Motor neuron (in vitro differentiated cells): ENCODE data around the gene NUDT14. TPM values are rescaled to one million over a fixed set of nuclear protein-coding genes. Genes with fewer than 3 reads are reported as not detected.

ENCODE experiments used
- ATAC-seq, 8 experiments: fragments of 200-7000 bp; cut with Tn5 transposase; replicated peaks in 6 of 8; 2 replicates each; pipeline ENCODE4 v1.8.0; 2021; ENCODE audit warnings: mild to moderate bottlenecking in 8 of 8, moderate library complexity in 8 of 8
- H3K27ac ChIP-seq, 2 donors: fragments of 250-450 bp; sonication (Bioruptor Pico); 2 replicates each; pipeline ENCODE4 v1.9.0; 2021; ENCODE audit warnings: antibody characterized with exemption in 2 of 2, mild to moderate bottlenecking in 2 of 2, moderate library complexity in 1 of 2
- H3K4me1 ChIP-seq, 2 donors: fragments of 250-450 bp; sonication (Bioruptor Pico); replicated peaks in 1 of 2; 2 replicates each; pipeline ENCODE4 v1.6.1; 2021; ENCODE audit warnings: antibody characterized with exemption in 2 of 2, mild to moderate bottlenecking in 2 of 2, moderate library complexity in 1 of 2
- H3K4me3 ChIP-seq, 5 donors: fragments of 250-450 bp; sonication (Bioruptor Pico); 2 replicates each; pipeline ENCODE4 v1.9.0; 2021; ENCODE audit warnings: antibody characterized with exemption in 5 of 5, mild to moderate bottlenecking in 5 of 5, moderate library complexity in 4 of 5
- WGBS, 10 experiments: fragments of 450-650 bp; shearing (Covaris generic); methylation state at CpG; one replicate each; pipeline ENCODE4 v1.0.0; 2022; 5-methylcytosine and 5-hydroxymethylcytosine counted together
- in situ Hi-C, 9 experiments: fragments of 400-800 bp; cut with MboI; loops; one replicate each; pipeline ENCODE4 v1.15.0; 2021; ENCODE audit warnings: low sequenced_read_pairs in 9 of 9, low pct_unique_long_range_greater_than_20kb in 2 of 9; ENCODE audit not compliant: unreplicated experiment in 9 of 9
- total RNA-seq, 8 experiments: library from RNA; unstranded; fragments of 300-600 nt; gene quantifications; 2 replicates each; pipeline versions ENCODE4 v1.2.3 to v1.2.4, GENCODE V29; 2022

The NUDT14 gene
- total RNA-seq: 10 to 100 TPM; 11.0 to 26.1 (median 20.8) TPM

- H3K27ac ChIP-seq: peak within 1 kb of the TSS in 1 of 2 donors; percentile 18
- peaks cover 9 to 27% of the 10 kb centered on the region in 2 donors for H3K4me1 ChIP-seq
- in situ Hi-C loops: loop anchor here in 1 of 9 experiments (25.0 kb wide), 1 partner anchor 94 kb away; no protein-coding TSS in a partner anchor
- 0% methylated on average over 1 of the region's 106 CpGs; no CpG with 5 or more reads in 8 of the 10 experiments for WGBS, 10 experiments
- ATAC-seq: peak; percentile 79 to 89 (median 84)
- H3K4me3 ChIP-seq: peak within 1 kb of the TSS; percentile 48 to 97 (median 88)
Measured at GRCh38 chr14:105180592-105181548, at the start of gene NUDT14. NUDT14 (minus strand) TSS chr14:105181312; CDS start chr14:105181209, 103 bp downstream.

GRCh38 chr14:105229099-105229655 lies 48.1 kb upstream of the NUDT14 start:
- in situ Hi-C loops: no loop called here
- no peak overlapping the region for H3K4me3 ChIP-seq
- WGBS, 10 experiments: 87 to 100% (median 100%) methylated on average over 1 to 5 of the region's 18 CpGs; no CpG with 5 or more reads in 3 of the 10 experiments
- H3K4me1 ChIP-seq: no peaks in the 10 kb centered on the region
- no peak for ATAC-seq
- no peak overlapping the region for H3K27ac ChIP-seq

- Histone ChIP-seq H3K4me1 (no peaks in the 10 kb centered on the region), H3K4me3 (no peak overlapping the region), H3K27ac (no peak overlapping the region)
- in situ Hi-C loops: no loop called here
- 67 to 100% (median 95%) methylated on average over 2 to 5 of the region's 17 CpGs; no CpG with 5 or more reads in 4 of the 10 experiments for WGBS, 10 experiments
- ATAC-seq: no peak
Measured at GRCh38 chr14:105228562-105228961, 47.5 kb upstream of the NUDT14 start.

GRCh38 chr14:105227346-105227745 lies 46.2 kb upstream of the NUDT14 start:
- ATAC-seq: no peak
- no peaks in the 10 kb centered on the region for H3K4me1 ChIP-seq
- no peak overlapping the region for H3K4me3 ChIP-seq
- 97 to 100% (median 97%) methylated on average over 2 to 11 of the region's 14 CpGs; no CpG with 5 or more reads in 5 of the 10 experiments for WGBS, 10 experiments
- no peak overlapping the region for H3K27ac ChIP-seq
- in situ Hi-C loops: no loop called here

- no peak for ATAC-seq
- WGBS, 10 experiments: 80 to 100% (median 97%) methylated on average over 1 to 6 of the region's 10 CpGs; no CpG with 5 or more reads in 6 of the 10 experiments
- Histone ChIP-seq H3K4me1 (no peaks in the 10 kb centered on the region), H3K4me3 (no peak overlapping the region), H3K27ac (no peak overlapping the region)
- in situ Hi-C loops: no loop called here
Measured at GRCh38 chr14:105226198-105226597, 45.1 kb upstream of the NUDT14 start.

- in situ Hi-C loops: loop anchor here in 1 of 9 experiments (25.0 kb wide), 1 partner anchor 137 kb away; no protein-coding TSS in a partner anchor
- Histone ChIP-seq H3K4me3 (no peak overlapping the region), H3K4me1 (no peaks in the 10 kb centered on the region), H3K27ac (no peak overlapping the region)
- 40 to 100% (median 93%) methylated on average over 1 to 9 of the region's 11 CpGs; no CpG with 5 or more reads in 2 of the 10 experiments for WGBS, 10 experiments
- no peak for ATAC-seq
Measured at GRCh38 chr14:105224845-105225570, 43.9 kb upstream of the NUDT14 start.

GRCh38 chr14:105223770-105224544 lies 42.8 kb upstream of the NUDT14 start:
- ATAC-seq: peak in 2 of 8 experiments; percentile 55 to 76
- in situ Hi-C loops: loop anchor here in 1 of 9 experiments (25.0 kb wide), 1 partner anchor 138 kb away; no protein-coding TSS in a partner anchor
- H3K4me3 ChIP-seq: no peak overlapping the region
- WGBS, 10 experiments: 81 to 100% (median 95%) methylated on average over 2 to 15 of the region's 15 CpGs; no CpG with 5 or more reads in 2 of the 10 experiments
- no peaks in the 10 kb centered on the region for H3K4me1 ChIP-seq
- H3K27ac ChIP-seq: no peak overlapping the region

GRCh38 chr14:105223260-105223659 lies 42.1 kb upstream of the NUDT14 start:
- peak in 3 of 8 experiments; percentile 17 to 93 (median 70) for ATAC-seq
- no peak overlapping the region for H3K4me3 ChIP-seq
- WGBS, 10 experiments: 67 to 100% (median 88%) methylated on average over 1 to 16 of the region's 16 CpGs
- in situ Hi-C loops: loop anchor here in 1 of 9 experiments (25.0 kb wide), 1 partner anchor 139 kb away; no protein-coding TSS in a partner anchor
- H3K4me1 ChIP-seq: no peaks in the 10 kb centered on the region
- H3K27ac ChIP-seq: no peak overlapping the region

GRCh38 chr14:105221598-105222178 lies 40.6 kb upstream of the NUDT14 start:
- WGBS, 10 experiments: 83 to 100% (median 96%) methylated on average over 1 to 11 of the region's 27 CpGs
- in situ Hi-C loops: loop anchor here in 1 of 9 experiments (25.0 kb wide), 1 partner anchor 141 kb away; no protein-coding TSS in a partner anchor
- no peak for ATAC-seq
- Histone ChIP-seq H3K4me3 (no peak overlapping the region), H3K27ac (no peak overlapping the region), H3K4me1 (no peaks in the 10 kb centered on the region)

- ATAC-seq: no peak
- Histone ChIP-seq H3K4me3 (no peak overlapping the region), H3K27ac (no peak overlapping the region), H3K4me1 (no peaks in the 10 kb centered on the region)
- in situ Hi-C loops: loop anchor here in 1 of 9 experiments (25.0 kb wide), 1 partner anchor 141 kb away; no protein-coding TSS in a partner anchor
- 80 to 100% (median 90%) methylated on average over 1 to 8 of the region's 29 CpGs; no CpG with 5 or more reads in 5 of the 10 experiments for WGBS, 10 experiments
Measured at GRCh38 chr14:105220699-105221597, 39.8 kb upstream of the NUDT14 start.

- Histone ChIP-seq H3K4me3 (no peak overlapping the region), H3K27ac (no peak overlapping the region), H3K4me1 (no peaks in the 10 kb centered on the region)
- in situ Hi-C loops: loop anchor here in 1 of 9 experiments (25.0 kb wide), 1 partner anchor 143 kb away; no protein-coding TSS in a partner anchor
- ATAC-seq: no peak
- 100% methylated on average over 3 of the region's 17 CpGs; no CpG with 5 or more reads in 9 of the 10 experiments for WGBS, 10 experiments
Measured at GRCh38 chr14:105219753-105220152, 38.6 kb upstream of the NUDT14 start.
